ENCODE measurements around the gene RLBP1.

Gene RLBP1

GRCh38 chr15:89164712-89165211, 56.6 kb downstream of the RLBP1 start:
- Histone ChIP-seq H3K9me2 (replicated peaks; ENCODE audit: low read depth, low read length) (no peaks in the 10 kb centered on the region), H3K9me3 (ENCODE audit: insufficient read depth, low read depth, low read length) (no peaks in the 10 kb centered on the region), H3K79me2 (ENCODE audit: insufficient read depth, low read length) (no peaks in the 10 kb centered on the region), H3K4me3 (ENCODE audit: low read length, poor library complexity, severe bottlenecking) (no peak overlapping the region), H3K36me3 (ENCODE audit: insufficient read depth, low read length) (peaks cover 23% of the 10 kb centered on the region; the same call in 1 of the 2 replicates), H2AFZ (ENCODE audit: low read length) (no peak overlapping the region), H3K4me1 (ENCODE audit: insufficient read depth, low read length, poor library complexity, severe bottlenecking) (peaks cover 14% of the 10 kb centered on the region), H4K20me1 (ENCODE audit: insufficient read depth, low read length, poor library complexity, severe bottlenecking) (no peaks in the 10 kb centered on the region), H3K4me2 (ENCODE audit: low read depth, low read length, poor library complexity, severe bottlenecking) (no peak overlapping the region), H3K27me3 (ENCODE audit: insufficient read depth, low read length, poor library complexity, severe bottlenecking) (no peaks in the 10 kb centered on the region), H3K9ac (ENCODE audit: low read depth, low read length, poor library complexity, severe bottlenecking) (no peak overlapping the region), H3F3A (ENCODE audit: low read depth) (no peaks in the 10 kb centered on the region)
- TF ChIP-seq EZH2phosphoT487 (IDR thresholded peaks at IDR 0.05; ENCODE audit: borderline replicate concordance) = no peak
- TF ChIP-seq, protein P1, sequence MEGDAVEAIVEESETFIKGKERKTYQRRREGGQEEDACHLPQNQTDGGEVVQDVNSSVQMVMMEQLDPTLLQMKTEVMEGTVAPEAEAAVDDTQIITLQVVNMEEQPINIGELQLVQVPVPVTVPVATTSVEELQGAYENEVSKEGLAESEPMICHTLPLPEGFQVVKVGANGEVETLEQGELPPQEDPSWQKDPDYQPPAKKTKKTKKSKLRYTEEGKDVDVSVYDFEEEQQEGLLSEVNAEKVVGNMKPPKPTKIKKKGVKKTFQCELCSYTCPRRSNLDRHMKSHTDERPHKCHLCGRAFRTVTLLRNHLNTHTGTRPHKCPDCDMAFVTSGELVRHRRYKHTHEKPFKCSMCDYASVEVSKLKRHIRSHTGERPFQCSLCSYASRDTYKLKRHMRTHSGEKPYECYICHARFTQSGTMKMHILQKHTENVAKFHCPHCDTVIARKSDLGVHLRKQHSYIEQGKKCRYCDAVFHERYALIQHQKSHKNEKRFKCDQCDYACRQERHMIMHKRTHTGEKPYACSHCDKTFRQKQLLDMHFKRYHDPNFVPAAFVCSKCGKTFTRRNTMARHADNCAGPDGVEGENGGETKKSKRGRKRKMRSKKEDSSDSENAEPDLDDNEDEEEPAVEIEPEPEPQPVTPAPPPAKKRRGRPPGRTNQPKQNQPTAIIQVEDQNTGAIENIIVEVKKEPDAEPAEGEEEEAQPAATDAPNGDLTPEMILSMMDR (conservative IDR thresholded peaks at IDR 0.05; ENCODE audit: low read length) = no peak

- H3F3A ChIP-seq (ENCODE audit: low read depth) = no peaks in the 10 kb centered on the region
- peaks cover 31% of the 10 kb centered on the region; the same call in 1 of the 2 replicates for H3K36me3 ChIP-seq (ENCODE audit: insufficient read depth, low read length)
- H2AFZ ChIP-seq (ENCODE audit: low read length) = no peak overlapping the region
- no peak overlapping the region for H3K4me3 ChIP-seq (ENCODE audit: low read length, poor library complexity, severe bottlenecking)
- H4K20me1 ChIP-seq (ENCODE audit: insufficient read depth, low read length, poor library complexity, severe bottlenecking) = no peaks in the 10 kb centered on the region
- H3K4me2 ChIP-seq (ENCODE audit: low read depth, low read length, poor library complexity, severe bottlenecking) = no peak overlapping the region
- H3K27me3 ChIP-seq (ENCODE audit: insufficient read depth, low read length, poor library complexity, severe bottlenecking) = no peaks in the 10 kb centered on the region
- H3K4me1 ChIP-seq (ENCODE audit: insufficient read depth, low read length, poor library complexity, severe bottlenecking) = peaks cover 14% of the 10 kb centered on the region
- no peak for TF ChIP-seq EZH2phosphoT487 (IDR thresholded peaks at IDR 0.05; ENCODE audit: borderline replicate concordance)
- H3K9me2 ChIP-seq (replicated peaks; ENCODE audit: low read depth, low read length) = no peaks in the 10 kb centered on the region
- H3K9ac ChIP-seq (ENCODE audit: low read depth, low read length, poor library complexity, severe bottlenecking) = no peak overlapping the region
- no peaks in the 10 kb centered on the region for H3K9me3 ChIP-seq (ENCODE audit: insufficient read depth, low read depth, low read length)
- no peaks in the 10 kb centered on the region for H3K79me2 ChIP-seq (ENCODE audit: insufficient read depth, low read length)
Measured at GRCh38 chr15:89163271-89164055, 57.9 kb downstream of the RLBP1 start.

- no peaks in the 10 kb centered on the region for H3K27me3 ChIP-seq (ENCODE audit: insufficient read depth, low read length, poor library complexity, severe bottlenecking)
- no peaks in the 10 kb centered on the region for H3K9me3 ChIP-seq (ENCODE audit: insufficient read depth, low read depth, low read length)
- no peaks in the 10 kb centered on the region for H3K4me1 ChIP-seq (ENCODE audit: insufficient read depth, low read length, poor library complexity, severe bottlenecking)
- H3K79me2 ChIP-seq (ENCODE audit: insufficient read depth, low read length) = no peaks in the 10 kb centered on the region
- no peak overlapping the region for H3K9ac ChIP-seq (ENCODE audit: low read depth, low read length, poor library complexity, severe bottlenecking)
- H2AFZ ChIP-seq (ENCODE audit: low read length) = no peak overlapping the region
- H3K9me2 ChIP-seq (replicated peaks; ENCODE audit: low read depth, low read length) = no peaks in the 10 kb centered on the region
- H3F3A ChIP-seq (ENCODE audit: low read depth) = no peaks in the 10 kb centered on the region
- no peak overlapping the region for H3K4me3 ChIP-seq (ENCODE audit: low read length, poor library complexity, severe bottlenecking)
- TF ChIP-seq EZH2phosphoT487 (IDR thresholded peaks at IDR 0.05; ENCODE audit: borderline replicate concordance) = no peak
- TF ChIP-seq, protein P1 (conservative IDR thresholded peaks at IDR 0.05; ENCODE audit: low read length) = no peak
- H3K4me2 ChIP-seq (ENCODE audit: low read depth, low read length, poor library complexity, severe bottlenecking) = no peak overlapping the region
- H3K36me3 ChIP-seq (ENCODE audit: insufficient read depth, low read length) = peaks cover 46% of the 10 kb centered on the region; the same call in 1 of the 2 replicates
- H4K20me1 ChIP-seq (ENCODE audit: insufficient read depth, low read length, poor library complexity, severe bottlenecking) = no peaks in the 10 kb centered on the region
Measured at GRCh38 chr15:89161666-89162065, 59.7 kb downstream of the RLBP1 start.
